Measurements from ENCODE around the gene LRRC74A.

DNA sequence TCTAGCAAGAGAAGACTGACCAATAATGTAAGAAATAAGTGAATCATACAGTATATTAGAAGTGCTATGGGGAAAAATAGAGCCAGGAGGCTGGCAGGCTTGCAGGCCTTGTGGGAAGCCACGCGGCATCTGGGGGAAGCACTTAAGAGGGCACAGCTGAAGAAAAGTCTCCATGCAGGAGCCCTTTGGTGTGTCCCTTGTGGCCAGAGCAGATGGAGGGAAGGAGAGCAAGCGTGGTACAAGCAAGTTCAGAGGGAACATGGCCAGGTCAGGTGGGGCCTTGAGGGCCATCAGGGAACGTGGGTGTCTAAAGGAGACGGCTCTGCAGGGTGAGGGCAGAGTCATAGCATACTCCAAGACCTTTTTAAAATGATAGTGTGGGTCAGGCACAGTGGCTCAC is 51.7 kb downstream of the LRRC74A start:
- TF ChIP-seq, protein P1, sequence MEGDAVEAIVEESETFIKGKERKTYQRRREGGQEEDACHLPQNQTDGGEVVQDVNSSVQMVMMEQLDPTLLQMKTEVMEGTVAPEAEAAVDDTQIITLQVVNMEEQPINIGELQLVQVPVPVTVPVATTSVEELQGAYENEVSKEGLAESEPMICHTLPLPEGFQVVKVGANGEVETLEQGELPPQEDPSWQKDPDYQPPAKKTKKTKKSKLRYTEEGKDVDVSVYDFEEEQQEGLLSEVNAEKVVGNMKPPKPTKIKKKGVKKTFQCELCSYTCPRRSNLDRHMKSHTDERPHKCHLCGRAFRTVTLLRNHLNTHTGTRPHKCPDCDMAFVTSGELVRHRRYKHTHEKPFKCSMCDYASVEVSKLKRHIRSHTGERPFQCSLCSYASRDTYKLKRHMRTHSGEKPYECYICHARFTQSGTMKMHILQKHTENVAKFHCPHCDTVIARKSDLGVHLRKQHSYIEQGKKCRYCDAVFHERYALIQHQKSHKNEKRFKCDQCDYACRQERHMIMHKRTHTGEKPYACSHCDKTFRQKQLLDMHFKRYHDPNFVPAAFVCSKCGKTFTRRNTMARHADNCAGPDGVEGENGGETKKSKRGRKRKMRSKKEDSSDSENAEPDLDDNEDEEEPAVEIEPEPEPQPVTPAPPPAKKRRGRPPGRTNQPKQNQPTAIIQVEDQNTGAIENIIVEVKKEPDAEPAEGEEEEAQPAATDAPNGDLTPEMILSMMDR (IDR thresholded peaks at IDR 0.05; ENCODE audit: low read depth, low read length): no peak
- TF ChIP-seq EZH2phosphoT487 (IDR thresholded peaks at IDR 0.05; ENCODE audit: low read depth): no peak

Data from OCI-LY3 (cell line).